Neural progenitor cell (in vitro differentiated cells): ENCODE results near the gene TBCD. TPM values are rescaled to one million over a fixed set of nuclear protein-coding genes. Genes with fewer than 3 reads are reported as not detected.

Experiments
- DNase-seq: peaks from one replicate; pipeline ENCODE4 v3.0.0-alpha.2; 2016; ENCODE audit warnings: low spot score
- H2AFZ ChIP-seq: fragments of 200-600 bp; sonication (generic); replicated peaks from 2 replicates; pipeline ENCODE4 v1.6.1; 2016; ENCODE audit warnings: antibody characterized with exemption
- H3F3A ChIP-seq: fragments of 200-600 bp; sonication (generic); 2 replicates; pipeline ENCODE4 v1.6.1; 2016; ENCODE audit warnings: antibody characterized with exemption, low read depth
- H3K27ac ChIP-seq: fragments of 200-600 bp; sonication (generic); 2 replicates; pipeline ENCODE4 v1.5.1; 2016; ENCODE audit warnings: mild to moderate bottlenecking
- H3K27me3 ChIP-seq: fragments of 200-600 bp; sonication (generic); 2 replicates; pipeline ENCODE4 v1.6.1; 2016; ENCODE audit warnings: mild to moderate bottlenecking, moderate library complexity
- H3K36me3 ChIP-seq: fragments of 200-600 bp; sonication (generic); 2 replicates; pipeline ENCODE4 v1.5.1; 2016
- H3K4me1 ChIP-seq: fragments of 200-600 bp; sonication (generic); 2 replicates; pipeline ENCODE4 v1.6.1; 2016; ENCODE audit warnings: mixed run types
- H3K4me2 ChIP-seq: fragments of 200-600 bp; sonication (generic); 2 replicates; pipeline ENCODE4 v1.6.1; 2016
- H3K4me3 ChIP-seq: fragments of 200-600 bp; sonication (generic); 2 replicates; pipeline ENCODE4 v1.5.1; 2016
- H3K79me2 ChIP-seq: fragments of 200-600 bp; sonication (generic); 2 replicates; pipeline ENCODE4 v1.6.1; 2016; ENCODE audit warnings: low read depth
- H3K9ac ChIP-seq: fragments of 200-600 bp; sonication (generic); 2 replicates; pipeline ENCODE4 v1.6.1; 2016
- H3K9me3 ChIP-seq: fragments of 200-600 bp; sonication (generic); 2 replicates; pipeline ENCODE4 v1.5.1; 2016; ENCODE audit warnings: low read depth
- H4K20me1 ChIP-seq: fragments of 200-600 bp; sonication (generic); 2 replicates; pipeline ENCODE4 v1.6.1; 2016; ENCODE audit warnings: low read depth
- H3K27ac Mint-ChIP-seq: 3 replicates; pipeline ENCODE4 v1.8.0; 2021; ENCODE audit warnings: mixed read lengths
- H3K27me3 Mint-ChIP-seq: 2 replicates; pipeline ENCODE4 v1.8.0; 2022; ENCODE audit warnings: low read depth, mild to moderate bottlenecking, inconsistent platforms, moderate library complexity, mixed read lengths; ENCODE audit not compliant: insufficient read depth
- H3K36me3 Mint-ChIP-seq: 3 replicates; pipeline ENCODE4 v1.8.0; 2021; ENCODE audit warnings: mixed read lengths
- H3K4me1 Mint-ChIP-seq: 3 replicates; pipeline ENCODE4 v1.8.0; 2021; ENCODE audit warnings: mixed read lengths
- H3K4me3 Mint-ChIP-seq: 3 replicates; pipeline ENCODE4 v1.8.0; 2021; ENCODE audit warnings: mild to moderate bottlenecking, moderate library complexity, mixed read lengths
- H3K9me3 Mint-ChIP-seq: 3 replicates; pipeline ENCODE4 v1.8.0; 2020; ENCODE audit warnings: mixed read lengths
- EZH2 ChIP-seq: fragments of 200-600 bp; sonication (generic); IDR thresholded peaks from 2 replicates; pipeline ENCODE4 v1.6.1; 2017; ENCODE audit warnings: antibody characterized with exemption, mild to moderate bottlenecking, moderate library complexity
- EZH2phosphoT487 ChIP-seq: fragments of 200-600 bp; sonication (generic); IDR thresholded peaks from 2 replicates; pipeline ENCODE4 v1.6.1; 2017; ENCODE audit warnings: antibody characterized with exemption
- total RNA-seq: library from RNA; depleted of rRNA; stranded (reverse); fragments of >200 nt; gene quantifications from 2 replicates; pipeline ENCODE4 v1.2.3, GENCODE V29; 2015; ENCODE audit warnings: low replicate concordance
- TF ChIP-seq, protein P1 (sequence below): fragments of 200-600 bp; sonication (generic); IDR thresholded peaks from 2 replicates; pipeline ENCODE4 v1.5.1; 2017; ENCODE audit warnings: antibody characterized with exemption, mild to moderate bottlenecking

The TBCD gene
- total RNA-seq, 1 donor from 2014 or later, result 76.4 TPM

GRCh38 chr17:82849076-82849945, 97.4 kb downstream of the TBCD start:
- Histone ChIP-seq H3K4me1 (no peaks in the 10 kb centered on the region), H2AFZ (no peak overlapping the region), H3F3A (no peaks in the 10 kb centered on the region), H3K9me3 (no peaks in the 10 kb centered on the region), H4K20me1 (no peaks in the 10 kb centered on the region), H3K4me2 (no peak overlapping the region), H3K36me3 (no peaks in the 10 kb centered on the region), H3K4me3 (no peak overlapping the region), H3K27ac (no peak overlapping the region), H3K27me3 (no peaks in the 10 kb centered on the region), H3K9ac (no peak overlapping the region), H3K79me2 (no peaks in the 10 kb centered on the region)
- no peak for TF ChIP-seq EZH2
- no peak for TF ChIP-seq EZH2phosphoT487
- TF ChIP-seq, protein P1, sequence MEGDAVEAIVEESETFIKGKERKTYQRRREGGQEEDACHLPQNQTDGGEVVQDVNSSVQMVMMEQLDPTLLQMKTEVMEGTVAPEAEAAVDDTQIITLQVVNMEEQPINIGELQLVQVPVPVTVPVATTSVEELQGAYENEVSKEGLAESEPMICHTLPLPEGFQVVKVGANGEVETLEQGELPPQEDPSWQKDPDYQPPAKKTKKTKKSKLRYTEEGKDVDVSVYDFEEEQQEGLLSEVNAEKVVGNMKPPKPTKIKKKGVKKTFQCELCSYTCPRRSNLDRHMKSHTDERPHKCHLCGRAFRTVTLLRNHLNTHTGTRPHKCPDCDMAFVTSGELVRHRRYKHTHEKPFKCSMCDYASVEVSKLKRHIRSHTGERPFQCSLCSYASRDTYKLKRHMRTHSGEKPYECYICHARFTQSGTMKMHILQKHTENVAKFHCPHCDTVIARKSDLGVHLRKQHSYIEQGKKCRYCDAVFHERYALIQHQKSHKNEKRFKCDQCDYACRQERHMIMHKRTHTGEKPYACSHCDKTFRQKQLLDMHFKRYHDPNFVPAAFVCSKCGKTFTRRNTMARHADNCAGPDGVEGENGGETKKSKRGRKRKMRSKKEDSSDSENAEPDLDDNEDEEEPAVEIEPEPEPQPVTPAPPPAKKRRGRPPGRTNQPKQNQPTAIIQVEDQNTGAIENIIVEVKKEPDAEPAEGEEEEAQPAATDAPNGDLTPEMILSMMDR, result no peak
- no peak overlapping the region for H3K4me3 Mint-ChIP-seq
- H3K4me1 Mint-ChIP-seq, result peaks cover 2% of the 10 kb centered on the region
- H3K36me3 Mint-ChIP-seq, result peaks cover 27% of the 10 kb centered on the region
- peak overlapping the region; percentile 6 for H3K27ac Mint-ChIP-seq
- DNase-seq, result no peak
- H3K27me3 Mint-ChIP-seq, result peaks cover 2% of the 10 kb centered on the region
- H3K9me3 Mint-ChIP-seq, result no peaks in the 10 kb centered on the region

GRCh38 chr17:82851381-82851780, 99.5 kb downstream of the TBCD start:
- DNase-seq, result no peak
- TF ChIP-seq EZH2phosphoT487, result no peak
- no peak for TF ChIP-seq EZH2
- TF ChIP-seq, protein P1, result no peak
- Histone ChIP-seq H3K4me1 (no peaks in the 10 kb centered on the region), H4K20me1 (no peaks in the 10 kb centered on the region), H3F3A (no peaks in the 10 kb centered on the region), H3K4me2 (no peak overlapping the region), H3K9ac (no peak overlapping the region), H3K27me3 (no peaks in the 10 kb centered on the region), H3K36me3 (no peaks in the 10 kb centered on the region), H3K27ac (no peak overlapping the region), H3K4me3 (no peak overlapping the region), H3K9me3 (no peaks in the 10 kb centered on the region), H3K79me2 (no peaks in the 10 kb centered on the region), H2AFZ (no peak overlapping the region)
- Mint-ChIP-seq H3K27me3 (peaks cover 2% of the 10 kb centered on the region), H3K4me1 (peaks cover 2% of the 10 kb centered on the region), H3K4me3 (no peak overlapping the region), H3K36me3 (peaks cover 38% of the 10 kb centered on the region), H3K9me3 (peaks cover 3% of the 10 kb centered on the region), H3K27ac (peak overlapping the region; percentile 24)

DNA sequence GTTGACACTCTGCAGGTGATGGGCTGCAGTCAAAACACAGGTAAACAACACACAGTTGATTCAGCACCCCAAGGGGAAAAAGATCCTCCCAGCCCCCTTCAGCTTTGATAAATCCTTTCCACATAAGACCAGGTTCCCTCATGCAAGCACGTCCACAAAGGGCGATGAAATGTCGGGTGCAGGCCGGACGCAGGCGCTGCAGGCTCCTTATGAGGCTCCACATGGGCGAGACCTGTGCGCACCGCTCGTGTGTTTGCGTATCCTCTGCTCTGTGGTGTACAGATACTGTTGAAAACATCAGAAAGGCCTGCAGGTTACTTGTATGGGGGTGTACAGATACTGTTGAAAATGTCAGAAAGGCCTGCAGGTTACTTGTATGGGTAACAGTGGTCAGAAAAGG, 102.4 kb downstream of the TBCD start:
- no peaks in the 10 kb centered on the region for H3F3A ChIP-seq
- H3K4me1 Mint-ChIP-seq, result peaks cover 6% of the 10 kb centered on the region
- no peak overlapping the region for H3K27ac ChIP-seq
- H3K4me3 Mint-ChIP-seq, result no peak overlapping the region
- peaks cover 9% of the 10 kb centered on the region for H3K9me3 Mint-ChIP-seq
- no peaks in the 10 kb centered on the region for H3K36me3 ChIP-seq
- H3K9me3 ChIP-seq, result no peaks in the 10 kb centered on the region
- H3K4me2 ChIP-seq, result no peak overlapping the region
- H3K27me3 Mint-ChIP-seq, result peaks cover 2% of the 10 kb centered on the region
- no peaks in the 10 kb centered on the region for H3K27me3 ChIP-seq
- DNase-seq, result no peak
- no peak overlapping the region for H3K9ac ChIP-seq
- TF ChIP-seq EZH2, result no peak
- TF ChIP-seq, protein P1, result no peak
- no peak for TF ChIP-seq EZH2phosphoT487
- H3K36me3 Mint-ChIP-seq, result peaks cover 38% of the 10 kb centered on the region
- H4K20me1 ChIP-seq, result peaks cover 6% of the 10 kb centered on the region
- no peak overlapping the region for H2AFZ ChIP-seq
- H3K79me2 ChIP-seq, result no peaks in the 10 kb centered on the region
- H3K27ac Mint-ChIP-seq, result peak overlapping the region; percentile 27
- no peaks in the 10 kb centered on the region for H3K4me1 ChIP-seq
- no peak overlapping the region for H3K4me3 ChIP-seq
